GM12875 (cell line): Measurements from ENCODE around the gene ACTR2.

Experiments used
- H3K4me3 ChIP-seq: one replicate; pipeline ENCODE4 v1.5.1; 2011; ENCODE audit warnings: low read depth, low read length, control low read depth
- TF ChIP-seq, protein P1 (sequence below): IDR thresholded peaks from 2 replicates; pipeline ENCODE4 v1.5.1; 2011; ENCODE audit warnings: low read depth, mild to moderate bottlenecking, control low read depth, inconsistent platforms, low read length, moderate library complexity, borderline replicate concordance; ENCODE audit not compliant: insufficient read depth

ACTR2 gene

GRCh38 chr2:65294136-65294535 lies 66.5 kb downstream of the ACTR2 start:
- H3K4me3 ChIP-seq, result no peak overlapping the region
- TF ChIP-seq, protein P1, sequence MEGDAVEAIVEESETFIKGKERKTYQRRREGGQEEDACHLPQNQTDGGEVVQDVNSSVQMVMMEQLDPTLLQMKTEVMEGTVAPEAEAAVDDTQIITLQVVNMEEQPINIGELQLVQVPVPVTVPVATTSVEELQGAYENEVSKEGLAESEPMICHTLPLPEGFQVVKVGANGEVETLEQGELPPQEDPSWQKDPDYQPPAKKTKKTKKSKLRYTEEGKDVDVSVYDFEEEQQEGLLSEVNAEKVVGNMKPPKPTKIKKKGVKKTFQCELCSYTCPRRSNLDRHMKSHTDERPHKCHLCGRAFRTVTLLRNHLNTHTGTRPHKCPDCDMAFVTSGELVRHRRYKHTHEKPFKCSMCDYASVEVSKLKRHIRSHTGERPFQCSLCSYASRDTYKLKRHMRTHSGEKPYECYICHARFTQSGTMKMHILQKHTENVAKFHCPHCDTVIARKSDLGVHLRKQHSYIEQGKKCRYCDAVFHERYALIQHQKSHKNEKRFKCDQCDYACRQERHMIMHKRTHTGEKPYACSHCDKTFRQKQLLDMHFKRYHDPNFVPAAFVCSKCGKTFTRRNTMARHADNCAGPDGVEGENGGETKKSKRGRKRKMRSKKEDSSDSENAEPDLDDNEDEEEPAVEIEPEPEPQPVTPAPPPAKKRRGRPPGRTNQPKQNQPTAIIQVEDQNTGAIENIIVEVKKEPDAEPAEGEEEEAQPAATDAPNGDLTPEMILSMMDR, result no peak

- no peak overlapping the region for H3K4me3 ChIP-seq
- TF ChIP-seq, protein P1, result no peak
Measured at GRCh38 chr2:65294701-65295100, 67.1 kb downstream of the ACTR2 start.

DNA sequence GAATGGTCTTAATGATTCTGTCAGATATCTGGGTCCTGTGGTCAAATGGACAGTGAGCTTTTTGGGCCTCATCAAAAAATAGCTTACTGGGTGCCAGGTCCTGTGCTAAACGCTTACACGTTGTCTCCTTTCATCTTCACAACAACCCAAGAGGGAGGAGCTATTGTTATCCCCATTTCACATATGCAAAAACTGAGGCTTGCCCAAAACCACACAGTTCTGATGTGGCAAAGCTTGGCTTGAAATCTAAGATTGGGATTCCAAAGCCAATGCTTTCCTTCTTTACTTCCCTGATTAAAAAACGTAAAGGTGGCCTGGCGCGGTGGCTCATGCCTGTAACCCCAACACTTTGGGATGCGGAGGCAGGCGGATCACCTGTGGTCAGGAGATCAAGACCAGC lies 69.3 kb downstream of the ACTR2 start:
- TF ChIP-seq, protein P1, result no peak
- H3K4me3 ChIP-seq, result no peak overlapping the region

GRCh38 chr2:65297544-65297943 lies 69.9 kb downstream of the ACTR2 start:
- TF ChIP-seq, protein P1, result no peak

GRCh38 chr2:65298089-65298488 lies 70.5 kb downstream of the ACTR2 start:
- H3K4me3 ChIP-seq, result no peak overlapping the region
- TF ChIP-seq, protein P1, result no peak

More at GRCh38 chr2:65297544-65297943, 69.9 kb downstream of the ACTR2 start:
- no peak overlapping the region for H3K4me3 ChIP-seq

- TF ChIP-seq, protein P1, result no peak
- H3K4me3 ChIP-seq, result no peak overlapping the region
Measured at GRCh38 chr2:65299246-65299645, 71.6 kb downstream of the ACTR2 start.

DNA sequence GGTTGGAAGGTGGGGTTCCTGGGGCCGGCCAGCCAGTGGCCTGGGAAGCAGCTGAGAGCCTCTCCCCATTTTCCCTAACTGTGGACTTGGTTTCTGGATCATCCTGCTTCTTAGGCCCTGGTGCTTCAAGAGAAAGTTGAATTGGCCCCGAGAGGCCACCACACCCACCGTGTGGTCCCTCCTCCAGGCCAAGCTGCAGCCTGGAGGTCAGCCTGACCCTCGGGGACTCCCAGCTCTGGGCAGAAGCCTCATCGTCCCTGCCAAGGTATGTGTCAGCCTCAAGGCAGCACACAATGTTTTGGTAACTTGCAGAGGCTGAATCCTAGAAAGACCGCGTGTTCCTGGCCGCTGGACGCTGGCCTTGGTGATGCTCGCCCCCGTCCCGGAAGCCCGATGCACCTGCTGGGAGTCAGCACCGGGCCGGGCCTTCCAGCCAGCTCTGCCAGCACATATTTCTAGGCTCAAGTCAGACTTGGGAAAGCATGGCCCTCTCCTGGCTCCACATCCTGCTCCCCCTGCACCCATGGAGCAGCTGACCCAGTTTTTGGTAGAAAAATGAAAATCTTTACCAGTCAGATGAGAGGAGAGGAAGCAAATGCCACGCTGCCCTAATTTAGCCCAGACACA lies 72.6 kb downstream of the ACTR2 start:
- TF ChIP-seq, protein P1, result no peak
- no peak overlapping the region for H3K4me3 ChIP-seq
